ENCODE measurements around the gene LIN7C.

GRCh38 chr11:27466363-27466762 lies 40.2 kb downstream of the LIN7C start:
- TF ChIP-seq BDP1 (IDR thresholded peaks at IDR 0.05; ENCODE audit: insufficient read depth, insufficient read length) (no peak), NR2F6 (CRISPR knock-in tag; IDR thresholded peaks at IDR 0.05) (no peak), SREBF1 (IDR thresholded peaks at IDR 0.05; ENCODE audit: borderline replicate concordance, low read depth, low read length) (no peak), LARP7 (IDR thresholded peaks at IDR 0.05) (no peak), ZBTB17 (CRISPR knock-in tag; IDR thresholded peaks at IDR 0.05) (no peak), HMGN3 (IDR thresholded peaks at IDR 0.05; ENCODE audit: borderline replicate concordance, extremely low read depth, insufficient read length, low read depth, low read length) (no peak)
